Astrocyte (in vitro differentiated cells and primary cell): Measurements from ENCODE around the gene RBM22. TPM values are rescaled to one million over a fixed set of nuclear protein-coding genes. Genes with fewer than 3 reads are reported as not detected.

Experiments
- DNase-seq: peaks from one replicate; pipeline ENCODE4 v3.0.0-alpha.2; 2010; ENCODE audit warnings: low read depth
- FAIRE-seq: peaks from 2 replicates; lab custom pipeline; 2011; peaks lifted over from hg19 to GRCh38; lab: Jason Lieb, UNC
- H2AFZ ChIP-seq: 2 replicates; pipeline ENCODE4 v1.6.0; 2012; ENCODE audit warnings: low read depth, low read length, inconsistent platforms
- H3K27ac ChIP-seq: 2 replicates; pipeline ENCODE4 v1.5.1; 2011; ENCODE audit warnings: low read depth, low read length, inconsistent platforms
- H3K27me3 ChIP-seq: 2 replicates; pipeline ENCODE4 v1.6.0; 2011; ENCODE audit warnings: low read length, inconsistent platforms; ENCODE audit not compliant: insufficient read depth
- H3K36me3 ChIP-seq: 2 replicates; pipeline ENCODE4 v1.5.1; 2011; ENCODE audit warnings: low read length, inconsistent platforms; ENCODE audit not compliant: insufficient read depth
- H3K4me1 ChIP-seq: 2 replicates; pipeline ENCODE4 v1.5.1; 2011; ENCODE audit warnings: low read length, inconsistent platforms; ENCODE audit not compliant: insufficient read depth
- H3K4me2 ChIP-seq: 2 replicates; pipeline ENCODE4 v1.6.0; 2012; ENCODE audit warnings: low read length, inconsistent platforms
- H3K4me3 ChIP-seq: 2 replicates; pipeline ENCODE4 v1.5.1; 2011; ENCODE audit warnings: low read depth, mild to moderate bottlenecking, low read length, inconsistent platforms; ENCODE audit not compliant: insufficient read depth
- H3K79me2 ChIP-seq: 2 replicates; pipeline ENCODE4 v1.6.0; 2012; ENCODE audit warnings: mild to moderate bottlenecking, low read length, inconsistent platforms; ENCODE audit not compliant: insufficient read depth
- H3K9ac ChIP-seq: 2 replicates; pipeline ENCODE4 v1.6.0; 2012; ENCODE audit warnings: mild to moderate bottlenecking, low read length, inconsistent platforms
- H3K9me3 ChIP-seq: 2 replicates; pipeline ENCODE4 v1.5.1; 2012; ENCODE audit warnings: low read depth, mild to moderate bottlenecking, low read length, inconsistent platforms; ENCODE audit not compliant: insufficient read depth
- H4K20me1 ChIP-seq: 2 replicates; pipeline ENCODE4 v1.6.0; 2012; ENCODE audit warnings: low read length, inconsistent platforms; ENCODE audit not compliant: insufficient read depth
- H3K27ac Mint-ChIP-seq: one replicate; pipeline ENCODE4 v1.8.0; 2021; ENCODE audit warnings: mild to moderate bottlenecking, mixed read lengths; ENCODE audit not compliant: unreplicated experiment
- H3K27me3 Mint-ChIP-seq: one replicate; pipeline ENCODE4 v1.8.0; 2021; ENCODE audit warnings: low read depth, mixed read lengths; ENCODE audit not compliant: unreplicated experiment
- H3K36me3 Mint-ChIP-seq: one replicate; pipeline ENCODE4 v1.8.0; 2021; ENCODE audit warnings: low read depth, mixed read lengths; ENCODE audit not compliant: unreplicated experiment
- H3K4me1 Mint-ChIP-seq: one replicate; pipeline ENCODE4 v1.8.0; 2021; ENCODE audit warnings: low read depth, mixed read lengths; ENCODE audit not compliant: unreplicated experiment
- H3K4me3 Mint-ChIP-seq: one replicate; pipeline ENCODE4 v1.8.0; 2021; ENCODE audit warnings: mild to moderate bottlenecking, moderate library complexity, mixed read lengths; ENCODE audit not compliant: unreplicated experiment
- H3K9me3 Mint-ChIP-seq: one replicate; pipeline ENCODE4 v1.8.0; 2021; ENCODE audit warnings: mild to moderate bottlenecking, mixed read lengths; ENCODE audit not compliant: unreplicated experiment
- CTCF ChIP-seq: IDR thresholded peaks from 2 replicates; pipeline ENCODE4 v1.5.1; 2011; ENCODE audit warnings: low read depth, mild to moderate bottlenecking, inconsistent platforms, low read length, moderate library complexity; ENCODE audit not compliant: insufficient read depth
- EZH2 ChIP-seq: IDR thresholded peaks from 2 replicates; pipeline ENCODE4 v1.6.1; 2012; ENCODE audit warnings: mild to moderate bottlenecking, low read length, inconsistent platforms; ENCODE audit not compliant: insufficient read depth
- total RNA-seq: library from RNA; stranded (reverse); gene quantifications from 2 replicates; pipeline ENCODE4 v1.2.1, GENCODE V29; 2021

Gene RBM22
- total RNA-seq, 1 donor from 2014 or later = 47.4 TPM

GRCh38 chr5:150734579-150735384 lies 33.9 kb upstream of the RBM22 start:
- no peak overlapping the region for H3K27ac ChIP-seq
- no peak overlapping the region for H2AFZ ChIP-seq
- no peak overlapping the region for H3K4me2 ChIP-seq
- H3K9me3 ChIP-seq = no peaks in the 10 kb centered on the region
- peaks cover 33% of the 10 kb centered on the region for H3K36me3 Mint-ChIP-seq
- no peaks in the 10 kb centered on the region for H3K4me1 ChIP-seq
- H3K9ac ChIP-seq = no peak overlapping the region
- peaks cover 42% of the 10 kb centered on the region for H3K36me3 ChIP-seq
- FAIRE-seq (no peak), DNase-seq (no peak)
- no peak for TF ChIP-seq CTCF
- TF ChIP-seq EZH2 = no peak
- H3K27ac Mint-ChIP-seq = no peak overlapping the region
- peak overlapping the region; percentile 30 for H3K4me3 Mint-ChIP-seq
- peaks cover 63% of the 10 kb centered on the region for H3K79me2 ChIP-seq
- H3K27me3 Mint-ChIP-seq = no peaks in the 10 kb centered on the region
- peaks cover 1% of the 10 kb centered on the region for H3K9me3 Mint-ChIP-seq
- H3K27me3 ChIP-seq = no peaks in the 10 kb centered on the region
- H3K4me1 Mint-ChIP-seq = no peaks in the 10 kb centered on the region
- no peak overlapping the region for H3K4me3 ChIP-seq
- peaks cover 49% of the 10 kb centered on the region for H4K20me1 ChIP-seq

- no peak overlapping the region for H2AFZ ChIP-seq
- H3K4me1 ChIP-seq = no peaks in the 10 kb centered on the region
- no peaks in the 10 kb centered on the region for H3K27me3 Mint-ChIP-seq
- H3K36me3 Mint-ChIP-seq = peaks cover 25% of the 10 kb centered on the region
- FAIRE-seq (no peak), DNase-seq (no peak)
- H3K79me2 ChIP-seq = peaks cover 34% of the 10 kb centered on the region
- peaks cover 1% of the 10 kb centered on the region for H3K9me3 Mint-ChIP-seq
- no peaks in the 10 kb centered on the region for H3K27me3 ChIP-seq
- H3K4me1 Mint-ChIP-seq = no peaks in the 10 kb centered on the region
- no peaks in the 10 kb centered on the region for H3K9me3 ChIP-seq
- peaks cover 23% of the 10 kb centered on the region for H4K20me1 ChIP-seq
- H3K4me3 Mint-ChIP-seq = no peak overlapping the region
- no peak overlapping the region for H3K27ac Mint-ChIP-seq
- H3K9ac ChIP-seq = no peak overlapping the region
- H3K4me3 ChIP-seq = no peak overlapping the region
- H3K27ac ChIP-seq = no peak overlapping the region
- no peak overlapping the region for H3K4me2 ChIP-seq
- TF ChIP-seq EZH2 = no peak
- no peak for TF ChIP-seq CTCF
- peaks cover 64% of the 10 kb centered on the region for H3K36me3 ChIP-seq
These were observed 30.9 kb upstream of the RBM22 start for GRCh38 chr5:150731669-150732242.

- H3K4me1 ChIP-seq = no peaks in the 10 kb centered on the region
- FAIRE-seq = no peak
- no peak overlapping the region for H3K9ac ChIP-seq
- H2AFZ ChIP-seq = no peak overlapping the region
- H3K9me3 ChIP-seq = no peaks in the 10 kb centered on the region
- Mint-ChIP-seq H3K9me3 (peaks cover 1% of the 10 kb centered on the region), H3K36me3 (peaks cover 11% of the 10 kb centered on the region), H3K4me1 (no peaks in the 10 kb centered on the region), H3K27ac (no peak overlapping the region), H3K4me3 (no peak overlapping the region), H3K27me3 (no peaks in the 10 kb centered on the region)
- H3K79me2 ChIP-seq = peaks cover 15% of the 10 kb centered on the region
- TF ChIP-seq CTCF (no peak), EZH2 (no peak)
- H4K20me1 ChIP-seq = peaks cover 10% of the 10 kb centered on the region
- DNase-seq = no peak
- no peaks in the 10 kb centered on the region for H3K27me3 ChIP-seq
- H3K4me2 ChIP-seq = no peak overlapping the region
- H3K4me3 ChIP-seq = no peak overlapping the region
- H3K27ac ChIP-seq = no peak overlapping the region
- H3K36me3 ChIP-seq = peaks cover 62% of the 10 kb centered on the region
These were observed 29.0 kb upstream of the RBM22 start for GRCh38 chr5:150729859-150730258.
